Measurements from ENCODE around the gene CPVL. TPM values are rescaled to one million over a fixed set of nuclear protein-coding genes. Genes with fewer than 3 reads are reported as not detected.

CPVL gene
- total RNA-seq, 1 experiment from 2014 or later: 26.9 TPM

- Mint-ChIP-seq H3K9me3 (no peaks in the 10 kb centered on the region), H3K27me3 (ENCODE audit: low read depth) (no peaks in the 10 kb centered on the region; the same call in 1 of the 2 replicates), H3K4me3 (no peak overlapping the region), H3K36me3 (ENCODE audit: insufficient read depth in 1 of 3, low read depth in 3 of 3) (no peaks in the 10 kb centered on the region), H3K4me1 (peaks cover 12 to 20% of the 10 kb centered on the region in 2 experiments), H3K27ac (no peak overlapping the region)
- Histone ChIP-seq H3K56ac (ENCODE audit: insufficient read length, low read depth, low read length) (no peak overlapping the region), H3K9me3 (ENCODE audit: control insufficient read depth, low read depth, low read length) (no peaks in the 10 kb centered on the region), H4K20me1 (ENCODE audit: control insufficient read depth, insufficient read depth, insufficient read length) (no peaks in the 10 kb centered on the region), H2BK120ac (ENCODE audit: low read depth, low read length, poor library complexity, severe bottlenecking) (no peak overlapping the region), H3K23ac (ENCODE audit: insufficient read length, low read depth, low read length) (no peak overlapping the region), H2BK15ac (ENCODE audit: low read depth, low read length) (no peak overlapping the region), H3K27ac (ENCODE audit: insufficient read length, low read depth, low read length) (no peak overlapping the region), H4K8ac (replicated peaks; ENCODE audit: insufficient read length, low read depth, low read length) (no peak overlapping the region), H3K4me1 (ENCODE audit: insufficient read depth, low read length) (no peaks in the 10 kb centered on the region), H3K18ac (ENCODE audit: insufficient read length, low read depth, low read length) (no peak overlapping the region), H2AK5ac (ENCODE audit: insufficient read length, low read length) (no peak overlapping the region), H3K23me2 (ENCODE audit: insufficient read length, low read depth, low read length, poor library complexity, severe bottlenecking) (no peaks in the 10 kb centered on the region), H2BK12ac (ENCODE audit: insufficient read length, low read depth, low read length) (no peak overlapping the region), H2BK20ac (ENCODE audit: low read depth, low read length, poor library complexity, severe bottlenecking) (no peak overlapping the region), H3K9ac (ENCODE audit: extremely low read depth, insufficient read length, low read length) (no peak overlapping the region), H2AFZ (ENCODE audit: low read length) (no peak overlapping the region), H2BK5ac (ENCODE audit: insufficient read length, low read length) (no peak overlapping the region), H3K27me3 (ENCODE audit: insufficient read depth, low read length) (no peaks in the 10 kb centered on the region), H3K4me2 (ENCODE audit: insufficient read depth, insufficient read length, low read length) (no peak overlapping the region), H3K79me1 (ENCODE audit: insufficient read depth, low read depth, low read length, poor library complexity, severe bottlenecking) (no peaks in the 10 kb centered on the region), H3K79me2 (ENCODE audit: insufficient read depth, low read length) (no peaks in the 10 kb centered on the region), H3K4ac (ENCODE audit: low read depth, low read length) (no peak overlapping the region), H3T11ph (ENCODE audit: low read length) (no peak overlapping the region), H4K5ac (ENCODE audit: insufficient read length, low read depth, low read length) (no peak overlapping the region), H3K14ac (ENCODE audit: insufficient read depth, low read length) (no peak overlapping the region), H4K91ac (ENCODE audit: insufficient read length, low read depth, low read length) (no peak overlapping the region)
- WGBS (ENCODE audit: extremely low coverage, insufficient read length, low lambda C conversion rate): no CpG with 5 or more reads among the region's 3 CpGs
- TF ChIP-seq, protein P1, sequence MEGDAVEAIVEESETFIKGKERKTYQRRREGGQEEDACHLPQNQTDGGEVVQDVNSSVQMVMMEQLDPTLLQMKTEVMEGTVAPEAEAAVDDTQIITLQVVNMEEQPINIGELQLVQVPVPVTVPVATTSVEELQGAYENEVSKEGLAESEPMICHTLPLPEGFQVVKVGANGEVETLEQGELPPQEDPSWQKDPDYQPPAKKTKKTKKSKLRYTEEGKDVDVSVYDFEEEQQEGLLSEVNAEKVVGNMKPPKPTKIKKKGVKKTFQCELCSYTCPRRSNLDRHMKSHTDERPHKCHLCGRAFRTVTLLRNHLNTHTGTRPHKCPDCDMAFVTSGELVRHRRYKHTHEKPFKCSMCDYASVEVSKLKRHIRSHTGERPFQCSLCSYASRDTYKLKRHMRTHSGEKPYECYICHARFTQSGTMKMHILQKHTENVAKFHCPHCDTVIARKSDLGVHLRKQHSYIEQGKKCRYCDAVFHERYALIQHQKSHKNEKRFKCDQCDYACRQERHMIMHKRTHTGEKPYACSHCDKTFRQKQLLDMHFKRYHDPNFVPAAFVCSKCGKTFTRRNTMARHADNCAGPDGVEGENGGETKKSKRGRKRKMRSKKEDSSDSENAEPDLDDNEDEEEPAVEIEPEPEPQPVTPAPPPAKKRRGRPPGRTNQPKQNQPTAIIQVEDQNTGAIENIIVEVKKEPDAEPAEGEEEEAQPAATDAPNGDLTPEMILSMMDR (conservative IDR thresholded peaks at IDR 0.05): no peak
- DNase-seq: no peak
Measured at GRCh38 chr7:29090151-29090805, 56.1 kb downstream of the CPVL start.

Data from H9 (cell line).